GM10248 (cell line): Measurements from ENCODE around the gene SCARF1.

ENCODE experiments used
- CTCF ChIA-PET: fragments of 300-600 bp; sonication (Branson Sonifier 250); formaldehyde crosslinking; extraction: SDS; loops from one replicate; lab custom pipeline; 2021; ENCODE audit warnings: antibody characterized with exemption; lab: Yijun Ruan, JAX
- POLR2A ChIA-PET: fragments of 350-650 bp; sonication (Branson Sonifier 250); formaldehyde crosslinking; extraction: SDS; loops from one replicate; lab custom pipeline; 2020; ENCODE audit warnings: antibody characterized with exemption; lab: Yijun Ruan, JAX
- DNase-seq: peaks from one replicate; pipeline ENCODE4 v3.0.0; 2012; ENCODE audit errors: extremely low spot score
- CTCF ChIP-seq: IDR thresholded peaks from 2 replicates; pipeline ENCODE4 v1.5.1; 2012; ENCODE audit warnings: mild to moderate bottlenecking, low read depth; ENCODE audit errors: extremely low read depth, missing control alignments, control extremely low read depth

The SCARF1 gene

GRCh38 chr17:1643999-1644492 is 1.5 kb downstream of the SCARF1 start:
- DNase-seq = peak; percentile 41
- ChIA-PET POLR2A (no interaction called here), CTCF (interaction anchor here (1.1 to 7.5 kb wide), 6 partner anchors 13 to 386 kb away, joined by 3 to 59 read pairs (median 6); partner anchors contain the start of gene DPH1)
- no peak for TF ChIP-seq CTCF

GRCh38 chr17:1643293-1643998 is 2.1 kb downstream of the SCARF1 start:
- DNase-seq = peak; percentile 74
- POLR2A ChIA-PET = no interaction called here
- no peak for TF ChIP-seq CTCF
- CTCF ChIA-PET = interaction anchor here (1.1 to 7.5 kb wide), 3 partner anchors 12 to 387 kb away, joined by 4 to 59 read pairs (median 4); partner anchors contain the start of gene DPH1

GRCh38 chr17:1641065-1641403 is 4.5 kb downstream of the SCARF1 start:
- no peak for TF ChIP-seq CTCF
- ChIA-PET CTCF (interaction anchor here (1.0 to 3.7 kb wide), 4 partner anchors 7 to 67 kb away, joined by 3 to 16 read pairs (median 9); partner anchors contain the start of gene SLC43A2), POLR2A (no interaction called here)
- no peak for DNase-seq

GRCh38 chr17:1640329-1641064 is 5.0 kb downstream of the SCARF1 start:
- ChIA-PET CTCF (interaction anchor here (0.8 to 3.7 kb wide), 4 partner anchors 8 to 33 kb away, joined by 3 to 16 read pairs (median 9); partner anchors contain the start of gene SLC43A2), POLR2A (interaction anchor here (0.6 to 1.7 kb wide), 2 partner anchors 10 to 13 kb away, joined by 3 to 5 read pairs; no protein-coding TSS in a partner anchor)
- TF ChIP-seq CTCF = no peak
- DNase-seq = no peak

GRCh38 chr17:1639549-1640180 is 5.9 kb downstream of the SCARF1 start:
- POLR2A ChIA-PET = interaction anchor here (0.6 to 1.7 kb wide), 2 partner anchors 9 to 14 kb away, joined by 3 to 5 read pairs; no protein-coding TSS in a partner anchor
- DNase-seq = no peak
- no peak for TF ChIP-seq CTCF
- CTCF ChIA-PET = interaction anchor here (1.5 to 3.7 kb wide), 3 partner anchors 9 to 33 kb away, joined by 3 to 16 read pairs (median 15); partner anchors contain the start of gene SLC43A2
